IPS-11a (cell line): ENCODE data around the gene ABHD8.

Experiments
- H3K4me3 ChIP-seq: one replicate; pipeline ENCODE4 v1.5.1; 2013; ENCODE audit warnings: low read depth, low read length, control low read depth

ABHD8 gene

DNA sequence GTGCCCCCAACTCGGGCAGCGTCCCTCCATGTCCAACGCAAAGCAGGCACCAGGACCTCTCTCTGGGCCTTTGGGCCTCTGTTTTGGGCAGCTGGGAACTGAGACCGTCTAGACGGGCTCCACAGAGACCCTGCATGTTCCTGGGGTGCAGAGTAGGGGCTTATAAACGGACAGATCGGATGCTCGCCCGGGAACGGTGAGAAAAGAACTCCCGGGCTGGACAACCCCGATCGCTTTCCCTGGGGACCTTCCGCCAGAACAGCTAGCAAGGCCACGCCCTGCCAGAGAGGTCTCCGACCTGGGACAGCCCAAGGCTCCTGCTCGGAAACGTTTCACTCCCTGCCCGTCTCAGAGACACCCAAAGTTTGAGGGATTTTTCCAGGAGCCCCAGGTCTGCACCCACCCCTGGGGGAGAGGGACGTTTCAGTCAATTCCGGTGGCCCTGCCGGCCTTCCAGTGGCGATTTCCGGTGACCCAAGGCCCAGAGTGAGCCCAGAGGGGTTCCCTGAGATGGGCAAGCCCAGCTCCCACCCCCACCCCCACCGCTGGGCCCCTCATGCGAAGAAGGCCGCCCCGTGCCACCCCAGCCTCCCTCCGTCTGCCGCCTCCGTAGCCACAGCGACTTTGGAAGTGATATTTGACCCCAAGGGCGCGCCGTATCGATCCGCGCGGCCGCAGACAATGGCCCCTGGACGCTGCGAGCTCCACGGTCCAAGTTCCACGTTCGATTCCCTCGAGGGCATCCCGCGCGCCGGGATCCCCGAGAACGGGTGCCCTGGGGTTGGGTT, 59.2 kb downstream of the ABHD8 start:
- peak overlapping the region; percentile 87 for H3K4me3 ChIP-seq

- peak overlapping the region; percentile 87 for H3K4me3 ChIP-seq
These were observed 59.9 kb downstream of the ABHD8 start for GRCh38 chr19:17243211-17243829.

DNA sequence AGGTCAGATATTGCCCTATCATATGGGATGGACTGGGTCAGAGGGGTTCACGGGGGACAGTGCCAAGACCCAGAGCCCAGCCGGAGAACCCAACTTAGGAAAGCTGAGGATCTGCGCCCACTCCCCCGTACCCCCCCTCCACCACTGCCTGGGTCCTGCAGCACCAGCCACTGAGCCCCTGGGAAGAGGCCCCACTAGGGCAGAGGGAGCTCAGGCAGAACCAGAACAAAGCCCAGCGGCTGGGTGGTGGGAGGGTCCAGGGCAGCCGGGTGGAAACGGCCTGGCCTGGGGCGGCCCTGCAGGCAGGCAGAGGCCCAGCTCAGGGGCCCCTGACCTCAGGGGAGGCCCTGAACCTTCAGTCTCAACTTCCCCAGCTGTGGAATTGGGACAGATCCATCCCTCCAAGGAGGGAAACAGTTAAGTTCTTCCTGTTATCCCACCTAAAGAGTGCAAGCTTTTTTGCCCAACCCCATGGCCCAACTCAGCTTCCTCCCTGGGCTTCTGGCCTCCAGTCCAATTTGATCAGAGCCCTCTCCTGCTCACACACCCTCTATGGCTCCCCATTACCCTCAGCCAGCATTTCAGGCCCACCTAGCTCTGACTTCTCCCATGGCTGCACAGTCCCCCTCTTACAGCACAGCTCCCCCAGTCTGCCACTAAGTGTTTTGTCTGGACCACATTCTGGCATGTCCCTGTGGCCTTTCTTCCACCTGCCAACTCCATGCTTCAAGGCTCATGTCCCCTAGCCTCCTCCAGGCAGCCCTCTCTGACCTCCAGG, 60.6 kb downstream of the ABHD8 start:
- no peak overlapping the region for H3K4me3 ChIP-seq
